Upper lobe of right lung (tissue), 1 donor: ENCODE measurements around the gene S100A10. TPM values are rescaled to one million over a fixed set of nuclear protein-coding genes. Genes with fewer than 3 reads are reported as not detected.
A peak's percentile ranks its signal among the peaks of the same experiment; 100 is the strongest.

Source experiments
- ATAC-seq: fragments of 200-7000 bp; cut with Tn5 transposase; one replicate; pipeline ENCODE4 v1.9.1; 2020; ENCODE audit warnings: mild to moderate bottlenecking, moderate library complexity
- DNase-seq: peaks from one replicate; pipeline ENCODE4 v3.0.0-alpha.2; 2020
- H3K27ac ChIP-seq: fragments of 200-600 bp; one replicate; pipeline ENCODE4 v1.8.0; 2022
- H3K27me3 ChIP-seq: fragments of 200-600 bp; one replicate; pipeline ENCODE4 v1.8.0; 2022; ENCODE audit warnings: mild to moderate bottlenecking
- H3K36me3 ChIP-seq: fragments of 200-600 bp; one replicate; pipeline ENCODE4 v1.8.0; 2022
- H3K4me1 ChIP-seq: fragments of 200-600 bp; one replicate; pipeline ENCODE4 v1.8.0; 2022
- H3K4me3 ChIP-seq: fragments of 200-600 bp; one replicate; pipeline ENCODE4 v1.8.0; 2022; ENCODE audit warnings: mild to moderate bottlenecking
- H3K9me3 ChIP-seq: fragments of 200-600 bp; one replicate; pipeline ENCODE4 v1.8.0; 2022
- CTCF ChIP-seq: fragments of 200-600 bp; IDR thresholded peaks from one replicate; pipeline ENCODE4 v1.8.0; 2022; ENCODE audit warnings: antibody characterized with exemption
- intact Hi-C: fragments of 100-400 bp; cut with DNase I; formaldehyde crosslinking; loops from one replicate; pipeline ENCODE4 v1.11.0; 2022
- total RNA-seq: library from RNA; stranded (reverse); fragmentation: NEBNext Ultra II Directional; extraction: Animal tissue kit (Norgen Biotek cat#: 25700); gene quantifications from one replicate; pipeline ENCODE4 v1.2.1, GENCODE V29; 2021
- donor health status: DM: no; HTN: yes; CAD: no; lungs with severe emphysema.

Gene S100A10
- total RNA-seq, 1 donor from 2014 or later, result 643 TPM

- no peak for TF ChIP-seq CTCF
- no peak for DNase-seq
- Histone ChIP-seq H3K27me3 (no peaks in the 10 kb centered on the region), H3K4me1 (peaks cover 22% of the 10 kb centered on the region), H3K9me3 (no peaks in the 10 kb centered on the region), H3K27ac (no peak overlapping the region), H3K36me3 (no peaks in the 10 kb centered on the region), H3K4me3 (no peak overlapping the region)
- no peak for ATAC-seq
- intact Hi-C loops, result no loop called here
Measured at GRCh38 chr1:151949371-151950193, 44.1 kb downstream of the S100A10 start.

DNA sequence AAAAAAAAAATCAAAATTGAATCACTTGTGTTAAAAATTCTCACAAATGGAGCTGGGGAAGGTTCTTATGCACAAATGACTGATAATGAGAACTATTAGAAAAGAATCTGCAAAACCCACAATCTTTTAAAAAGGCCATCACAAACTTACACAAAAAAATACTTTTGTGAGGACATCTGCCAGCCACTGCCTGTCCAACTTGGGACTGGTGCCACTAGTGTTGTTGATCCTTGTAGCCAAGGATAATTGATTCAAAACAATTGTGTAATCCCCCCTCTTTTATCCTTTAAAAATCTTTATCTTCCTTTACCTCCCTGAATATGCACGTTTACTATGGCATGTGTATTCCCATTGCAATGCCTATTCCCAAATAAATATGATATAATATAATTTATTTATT is 45.2 kb downstream of the S100A10 start:
- H3K27me3 ChIP-seq, result no peaks in the 10 kb centered on the region
- no peak overlapping the region for H3K27ac ChIP-seq
- intact Hi-C loops, result no loop called here
- H3K4me1 ChIP-seq, result peaks cover 22% of the 10 kb centered on the region
- no peak for DNase-seq
- H3K36me3 ChIP-seq, result no peaks in the 10 kb centered on the region
- ATAC-seq, result no peak
- H3K4me3 ChIP-seq, result no peak overlapping the region
- no peaks in the 10 kb centered on the region for H3K9me3 ChIP-seq
- TF ChIP-seq CTCF, result no peak

GRCh38 chr1:151947140-151947539 is 46.5 kb downstream of the S100A10 start:
- peak overlapping the region; percentile 79 for H3K27ac ChIP-seq
- intact Hi-C loops, result no loop called here
- no peak for TF ChIP-seq CTCF
- H3K4me1 ChIP-seq, result peaks cover 22% of the 10 kb centered on the region
- DNase-seq (no peak), ATAC-seq (no peak)
- no peak overlapping the region for H3K4me3 ChIP-seq
- H3K9me3 ChIP-seq, result no peaks in the 10 kb centered on the region
- H3K27me3 ChIP-seq, result no peaks in the 10 kb centered on the region
- H3K36me3 ChIP-seq, result no peaks in the 10 kb centered on the region

DNA sequence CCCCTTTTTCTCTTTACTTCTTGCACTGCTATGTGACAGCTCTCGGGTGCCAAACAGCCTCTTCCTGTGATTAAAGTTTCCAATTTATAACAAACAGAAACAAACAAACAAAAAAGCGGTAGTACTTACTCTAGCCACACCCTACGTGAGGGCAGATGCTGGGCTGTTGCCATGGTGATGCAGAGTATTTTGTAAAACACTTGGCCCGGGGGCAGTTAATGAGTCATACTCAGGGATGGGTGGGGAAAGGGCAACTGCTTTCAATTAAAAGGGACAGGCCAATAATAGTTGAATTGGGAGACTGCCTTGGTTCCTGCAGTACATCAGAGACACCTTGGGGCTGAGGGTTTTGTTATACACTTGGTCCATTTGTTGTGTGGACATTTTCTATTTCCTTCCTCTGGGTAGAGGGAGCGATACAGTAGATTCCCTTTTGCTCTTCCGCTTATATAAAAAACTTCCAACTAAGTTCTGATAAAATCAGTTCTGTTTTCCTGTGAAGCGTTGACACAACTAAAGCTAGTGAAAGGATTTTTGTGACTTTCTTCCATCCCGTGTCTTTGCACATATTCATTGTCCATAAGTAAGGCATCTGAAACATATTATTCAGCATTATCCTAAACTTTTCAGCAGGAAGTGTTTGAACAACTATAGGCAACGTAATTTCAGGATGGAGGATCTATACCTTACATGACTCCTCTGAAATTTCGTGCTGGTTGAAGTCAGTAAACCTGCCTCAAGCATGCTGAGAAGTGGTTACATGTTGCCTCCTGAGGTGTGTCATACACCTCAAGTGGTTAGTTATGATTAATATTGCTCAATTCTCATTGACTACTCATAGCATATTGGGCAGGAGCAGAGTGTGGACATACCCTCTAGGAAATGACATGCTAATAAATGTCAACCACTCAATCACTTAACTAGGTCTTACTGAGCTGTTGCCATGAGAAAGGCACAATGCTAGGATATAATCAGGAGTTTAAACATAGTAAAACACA is 47.6 kb downstream of the S100A10 start:
- ATAC-seq, result peak; percentile 87
- TF ChIP-seq CTCF, result no peak
- H3K27ac ChIP-seq, result peak overlapping the region; percentile 79
- peaks cover 30% of the 10 kb centered on the region for H3K4me1 ChIP-seq
- DNase-seq, result peak; percentile 86
- H3K27me3 ChIP-seq, result no peaks in the 10 kb centered on the region
- H3K9me3 ChIP-seq, result no peaks in the 10 kb centered on the region
- no peak overlapping the region for H3K4me3 ChIP-seq
- intact Hi-C loops, result no loop called here
- H3K36me3 ChIP-seq, result no peaks in the 10 kb centered on the region

GRCh38 chr1:151944857-151945575 is 48.6 kb downstream of the S100A10 start:
- Histone ChIP-seq H3K27me3 (no peaks in the 10 kb centered on the region), H3K4me1 (peaks cover 30% of the 10 kb centered on the region), H3K9me3 (no peaks in the 10 kb centered on the region), H3K36me3 (no peaks in the 10 kb centered on the region), H3K27ac (peak overlapping the region; percentile 79), H3K4me3 (no peak overlapping the region)
- TF ChIP-seq CTCF, result no peak
- ATAC-seq (no peak), DNase-seq (no peak)
- intact Hi-C loops, result no loop called here
